GM13976 (cell line): ENCODE results near the gene TLR6.

Experiments
- DNase-seq: peaks from one replicate; pipeline ENCODE4 v3.0.0; 2012; ENCODE audit warnings: low spot score
- CTCF ChIP-seq: IDR thresholded peaks from 2 replicates; pipeline ENCODE4 v1.5.1; 2012; ENCODE audit warnings: borderline replicate concordance, mild to moderate bottlenecking; ENCODE audit not compliant: insufficient read depth; ENCODE audit errors: extremely low read depth, missing control alignments, control extremely low read depth
- in situ Hi-C: fragments of 300-500 bp; cut with MboI; formaldehyde crosslinking; loops from one replicate; pipeline ENCODE4 v1.12.0; 2022; ENCODE audit warnings: low sequenced_read_pairs, mixed read lengths, inconsistent platforms; ENCODE audit not compliant: unreplicated experiment

Gene TLR6

GRCh38 chr4:38859501-38859900 is 2.9 kb upstream of the TLR6 start:
- TF ChIP-seq CTCF, result no peak
- no peak for DNase-seq
- in situ Hi-C loops, result loop anchor here (5.0 kb wide), 1 partner anchor 97 kb away; no protein-coding TSS in a partner anchor

GRCh38 chr4:38858097-38858420 is 1.4 kb upstream of the TLR6 start:
- in situ Hi-C loops, result loop anchor here (5.0 kb wide), 1 partner anchor 96 kb away; no protein-coding TSS in a partner anchor
- no peak for DNase-seq

DNA sequence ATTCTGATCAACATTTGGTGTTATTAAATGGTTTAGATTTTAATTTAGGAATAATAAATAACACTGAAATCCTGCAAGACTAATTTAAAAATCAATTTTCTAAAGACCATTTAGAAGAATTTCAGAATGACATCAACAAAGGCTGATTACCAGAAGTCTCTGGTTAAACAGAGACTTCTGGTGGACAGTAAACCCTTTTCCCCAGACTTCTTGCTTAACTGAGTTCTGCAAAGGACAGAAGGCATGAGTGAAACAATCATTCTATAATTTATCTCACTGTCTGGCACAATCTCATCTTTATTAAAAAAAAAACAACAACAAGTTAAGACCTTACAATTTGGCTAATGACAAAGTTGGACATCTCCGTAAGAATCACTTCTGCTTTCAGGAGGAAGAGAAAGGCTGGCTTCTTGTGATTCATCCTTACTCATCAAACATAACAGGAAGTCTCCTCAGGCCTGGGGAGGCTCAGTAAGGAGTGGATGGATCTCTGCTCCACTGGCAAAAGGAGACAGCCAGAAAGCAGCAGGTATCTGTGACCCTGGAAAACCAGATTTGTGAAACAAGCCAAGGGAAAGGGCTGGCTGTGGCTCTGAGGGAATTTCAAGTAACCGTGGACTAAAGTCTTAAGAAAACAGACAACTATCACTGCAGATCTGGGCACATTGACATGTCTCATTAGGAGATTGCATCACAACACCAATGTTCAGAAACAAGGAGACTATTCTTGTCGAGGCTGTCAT is 908 bp upstream of the TLR6 start:
- in situ Hi-C loops, result loop anchor here (5.0 kb wide), 1 partner anchor 95 kb away; no protein-coding TSS in a partner anchor
- no peak for TF ChIP-seq CTCF
- peak; percentile 43 for DNase-seq

More at GRCh38 chr4:38858097-38858420, 1.4 kb upstream of the TLR6 start:
- no peak for TF ChIP-seq CTCF

DNA sequence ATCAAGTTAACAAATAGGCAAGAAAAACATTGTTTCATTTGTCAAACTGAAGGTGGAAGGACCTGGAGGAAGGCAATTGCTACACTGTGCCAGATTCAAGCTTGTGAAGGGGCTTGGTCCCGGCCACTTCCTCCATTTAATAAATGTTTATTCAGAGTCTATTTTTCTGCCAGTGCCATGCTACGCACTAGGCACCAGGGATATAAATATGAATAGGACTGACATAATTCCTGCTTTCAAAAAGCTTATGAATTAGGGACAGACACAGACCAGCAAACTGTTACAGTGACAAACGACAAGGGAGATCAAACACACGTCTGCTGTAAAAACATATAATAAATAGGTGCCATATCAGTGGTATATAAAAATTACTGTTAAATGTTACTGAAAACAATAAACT is 571 bp downstream of the TLR6 start:
- DNase-seq, result no peak
- in situ Hi-C loops, result loop anchor here (5.0 kb wide), 1 partner anchor 94 kb away; no protein-coding TSS in a partner anchor
- no peak for TF ChIP-seq CTCF

- in situ Hi-C loops, result loop anchor here (5.0 kb wide), 1 partner anchor 93 kb away; no protein-coding TSS in a partner anchor
- TF ChIP-seq CTCF, result no peak
- DNase-seq, result no peak
These were observed 1.2 kb downstream of the TLR6 start for GRCh38 chr4:38855466-38855865.

GRCh38 chr4:38846015-38846414 is 10.6 kb downstream of the TLR6 start:
- no peak for TF ChIP-seq CTCF
- in situ Hi-C loops, result no loop called here
- DNase-seq, result no peak
